HG02970 (cell line): Measurements from ENCODE around the gene CARMIL1.

Experiments used
- ATAC-seq: cut with Tn5 transposase; IDR thresholded peaks from one replicate; pipeline ENCODE4 v1.9.1; 2021; ENCODE audit warnings: mild to moderate bottlenecking, moderate library complexity, moderate number of reproducible peaks; ENCODE audit not compliant: unreplicated experiment, low FRiP score

CARMIL1 gene

GRCh38 chr6:25306379-25306778 lies 27.2 kb downstream of the CARMIL1 start:
- no peak for ATAC-seq

- no peak for ATAC-seq
Observed at GRCh38 chr6:25307805-25308494, 28.8 kb downstream of the CARMIL1 start.

GRCh38 chr6:25309886-25310285 lies 30.7 kb downstream of the CARMIL1 start:
- ATAC-seq: no peak

GRCh38 chr6:25311331-25311840 lies 32.2 kb downstream of the CARMIL1 start:
- no peak for ATAC-seq

GRCh38 chr6:25312034-25312620 lies 33.0 kb downstream of the CARMIL1 start:
- no peak for ATAC-seq

- ATAC-seq: no peak
Observed at GRCh38 chr6:25312703-25313102, 33.5 kb downstream of the CARMIL1 start.

- ATAC-seq: no peak
Observed at GRCh38 chr6:25314509-25315175, 35.5 kb downstream of the CARMIL1 start.

- ATAC-seq: no peak
Observed at GRCh38 chr6:25315194-25316177, 36.3 kb downstream of the CARMIL1 start.

- ATAC-seq: no peak
Observed at GRCh38 chr6:25316626-25317025, 37.5 kb downstream of the CARMIL1 start.

GRCh38 chr6:25318589-25318988 lies 39.4 kb downstream of the CARMIL1 start:
- ATAC-seq: no peak

GRCh38 chr6:25320459-25320858 lies 41.3 kb downstream of the CARMIL1 start:
- no peak for ATAC-seq

- ATAC-seq: no peak
Observed at GRCh38 chr6:25322692-25323091, 43.5 kb downstream of the CARMIL1 start.

- no peak for ATAC-seq
Observed at GRCh38 chr6:25324066-25324762, 45.0 kb downstream of the CARMIL1 start.

GRCh38 chr6:25326126-25326525 lies 47.0 kb downstream of the CARMIL1 start:
- no peak for ATAC-seq

- no peak for ATAC-seq
Observed at GRCh38 chr6:25326960-25327359, 47.8 kb downstream of the CARMIL1 start.

- ATAC-seq: no peak
Observed at GRCh38 chr6:25327432-25327831, 48.3 kb downstream of the CARMIL1 start.

- no peak for ATAC-seq
Observed at GRCh38 chr6:25329161-25329817, 50.1 kb downstream of the CARMIL1 start.

GRCh38 chr6:25329982-25330381 lies 50.8 kb downstream of the CARMIL1 start:
- no peak for ATAC-seq
